ENCODE results near the gene SLC7A5. TPM values are rescaled to one million over a fixed set of nuclear protein-coding genes. Genes with fewer than 3 reads are reported as not detected.

Gene SLC7A5
- total and polyA plus RNA-seq, 2 of the 13 experiments (the other 11 are each of a cell fraction or from before 2014, with no cell fraction given), result 79.6 to 155 TPM

- peaks cover 12% of the 10 kb centered on the region for H4K20me1 ChIP-seq (ENCODE audit: insufficient read depth, low read length)
- ATAC-seq (peak; percentile 2), DNase-seq (ENCODE audit: low spot score) (peak; percentile 89), FAIRE-seq (no peak)
- POLR2A ChIA-PET, result interaction anchor here (0.6 to 9.4 kb wide), 12 partner anchors 11 to 1984 kb away, joined by 3 to 399 read pairs (median 4); partner anchors contain the start of genes BANP and SLC7A5
- H3K9me3 ChIP-seq (ENCODE audit: low read length), result no peaks in the 10 kb centered on the region
- WGBS (ENCODE audit: low lambda C conversion rate), result 17% methylated on average over 11 of the region's 25 CpGs
- H3K27ac ChIP-seq (ENCODE audit: extremely low read length, insufficient read depth, low read length), result peak overlapping the region; percentile 98
- CTCF ChIA-PET (ENCODE audit: low intra/inter-chr PET ratio, low total read pairs), result interaction anchor here (0.8 to 0.9 kb wide), 2 partner anchors 18 to 75 kb away, joined by 3 read pairs; no protein-coding TSS in a partner anchor
- H3K79me2 ChIP-seq (ENCODE audit: insufficient read depth, low read length), result peaks cover 86% of the 10 kb centered on the region
- no peak overlapping the region for H2AFZ ChIP-seq (ENCODE audit: low read length)
- peak overlapping the region; percentile 81 for H3K9ac ChIP-seq (ENCODE audit: insufficient read depth, low read depth, low read length)
- H3K27me3 ChIP-seq (ENCODE audit: control insufficient read depth in 1 of 2, insufficient read depth in 2 of 2, low read length in 2 of 2), result no peaks in the 10 kb centered on the region
- intact Hi-C loops (cut with micrococcal nuclease; ENCODE audit: unreplicated experiment), result loop anchor here (10.0 kb wide), 1 partner anchor 469 kb away; the partner anchor contains the start of gene FBXO31
- H3K4me1 ChIP-seq (ENCODE audit: insufficient read depth, low read length), result peaks cover 100% of the 10 kb centered on the region
- in situ Hi-C loops (cut with HindIII; ENCODE audit: extremely low pct_ligation_motif_present, low pct_unique_long_range_greater_than_20kb), result loop anchor here (5.0 to 25.0 kb wide), 2 partner anchors 76 to 466 kb away; partner anchors contain the start of genes FBXO31 and MAP1LC3B
- H3K4me3 ChIP-seq (replicated peaks in 1 of 3; ENCODE audit: insufficient read depth in 1 of 3, low read depth in 2 of 3, low read length in 3 of 3), result peak overlapping the region in 2 of 3 experiments; percentile 18 to 62; a peak in 4 of 6 replicates
- peak overlapping the region; percentile 77 for H3K4me2 ChIP-seq (ENCODE audit: low read depth, low read length)
- peaks cover 24 to 50% of the 10 kb centered on the region in 2 experiments for H3K36me3 ChIP-seq (replicated peaks in 1 of 2; ENCODE audit: control insufficient read depth in 1 of 2, insufficient read depth in 2 of 2, low read length in 2 of 2)
- BruUV-seq (replicated peaks), result no TSS peak
- TF ChIP-seq ZNF790 (CRISPR knock-in tag; IDR thresholded peaks at IDR 0.05; ENCODE audit: borderline replicate concordance) (peak; percentile 40; the same call in 1 of the 2 replicates), SOX13 (IDR thresholded peaks at IDR 0.05) (no peak), SOX13 (CRISPR knock-in tag; conservative IDR thresholded peaks at IDR 0.05 in 1 of 2, IDR thresholded peaks at IDR 0.05 in 1 of 2) (peak in 1 of 2 experiments; percentile 76; a peak in 2 of 4 replicates), SALL2 (CRISPR knock-in tag; IDR thresholded peaks at IDR 0.05) (peak; percentile 48), ZNF281 (CRISPR knock-in tag; IDR thresholded peaks at IDR 0.05; ENCODE audit: borderline replicate concordance) (no peak), TERF1 (CRISPR knock-in tag; IDR thresholded peaks at IDR 0.05) (no peak), RFXANK (CRISPR knock-in tag; IDR thresholded peaks at IDR 0.05) (no peak), ZNF782 (CRISPR knock-in tag; IDR thresholded peaks at IDR 0.05; ENCODE audit: borderline replicate concordance) (0 out of 2 replicates have a peak, but pooled peaks have one; percentile 32), ZHX2 (IDR thresholded peaks at IDR 0.05; ENCODE audit: low read depth) (peak; percentile 90), ZHX2 (CRISPR knock-in tag; IDR thresholded peaks at IDR 0.05; ENCODE audit: borderline replicate concordance) (no peak), ZNF891 (CRISPR knock-in tag; IDR thresholded peaks at IDR 0.05) (no peak), AGO2 (optimal IDR thresholded peaks at IDR 0.05; ENCODE audit: low read depth, low read length) (peak; percentile 86), ZNF740 (CRISPR knock-in tag; IDR thresholded peaks at IDR 0.05) (peak; percentile 88)
These were observed 15.8 kb downstream of the SLC7A5 start for GRCh38 chr16:87853411-87854052.
